ENCODE data around the gene WNT3A.

The WNT3A gene

GRCh38 chr1:227994632-227995300 is 12.0 kb upstream of the WNT3A start:
- H3K79me2 ChIP-seq (ENCODE audit: low read length) = no peaks in the 10 kb centered on the region
- no peaks in the 10 kb centered on the region for H3K4me1 ChIP-seq (ENCODE audit: low read length)
- DNase-seq = no peak
- H3K27ac ChIP-seq (ENCODE audit: low read length) = no peak overlapping the region
- no peaks in the 10 kb centered on the region for H4K20me1 ChIP-seq (ENCODE audit: insufficient read depth, low read length)
- H3K27me3 ChIP-seq (replicated peaks; ENCODE audit: insufficient read depth, low read length) = peaks cover 10% of the 10 kb centered on the region; the same call in 1 of the 2 replicates
- H3K9me3 ChIP-seq (replicated peaks; ENCODE audit: insufficient read depth, low read length) = no peaks in the 10 kb centered on the region
- H2AFZ ChIP-seq (ENCODE audit: low read length) = no peak overlapping the region
- no peak overlapping the region for H3K4me2 ChIP-seq (ENCODE audit: low read depth, low read length)
- no peaks in the 10 kb centered on the region for H3F3A ChIP-seq (ENCODE audit: insufficient read depth, low read length)
- no peaks in the 10 kb centered on the region for H3K36me3 ChIP-seq (replicated peaks; ENCODE audit: insufficient read depth, low read length)
- TF ChIP-seq CTCF (IDR thresholded peaks at IDR 0.05; ENCODE audit: low read length) = no peak
- TF ChIP-seq EZH2phosphoT487 (IDR thresholded peaks at IDR 0.05; ENCODE audit: low read length) = no peak
- no peak for TF ChIP-seq EZH2 (optimal IDR thresholded peaks at IDR 0.05; ENCODE audit: low read depth, low read length)
- no peak overlapping the region for H3K4me3 ChIP-seq (ENCODE audit: low read length)
- H3K9me2 ChIP-seq (replicated peaks; ENCODE audit: insufficient read depth, low read length) = no peaks in the 10 kb centered on the region
- no peak overlapping the region for H3K9ac ChIP-seq (ENCODE audit: low read length)

- H3K4me1 ChIP-seq (ENCODE audit: low read length) = no peaks in the 10 kb centered on the region
- H2AFZ ChIP-seq (ENCODE audit: low read length) = no peak overlapping the region
- TF ChIP-seq CTCF (IDR thresholded peaks at IDR 0.05; ENCODE audit: low read length) (no peak), EZH2phosphoT487 (IDR thresholded peaks at IDR 0.05; ENCODE audit: low read length) (no peak), EZH2 (optimal IDR thresholded peaks at IDR 0.05; ENCODE audit: low read depth, low read length) (no peak)
- H3F3A ChIP-seq (ENCODE audit: insufficient read depth, low read length) = no peaks in the 10 kb centered on the region
- H3K9me2 ChIP-seq (replicated peaks; ENCODE audit: insufficient read depth, low read length) = no peaks in the 10 kb centered on the region
- no peak overlapping the region for H3K4me3 ChIP-seq (ENCODE audit: low read length)
- H3K79me2 ChIP-seq (ENCODE audit: low read length) = no peaks in the 10 kb centered on the region
- DNase-seq = no peak
- H3K9me3 ChIP-seq (replicated peaks; ENCODE audit: insufficient read depth, low read length) = no peaks in the 10 kb centered on the region
- no peak overlapping the region for H3K4me2 ChIP-seq (ENCODE audit: low read depth, low read length)
- H3K27me3 ChIP-seq (replicated peaks; ENCODE audit: insufficient read depth, low read length) = peaks cover 10% of the 10 kb centered on the region; the same call in 1 of the 2 replicates
- H3K9ac ChIP-seq (ENCODE audit: low read length) = no peak overlapping the region
- no peak overlapping the region for H3K27ac ChIP-seq (ENCODE audit: low read length)
- no peaks in the 10 kb centered on the region for H4K20me1 ChIP-seq (ENCODE audit: insufficient read depth, low read length)
- H3K36me3 ChIP-seq (replicated peaks; ENCODE audit: insufficient read depth, low read length) = no peaks in the 10 kb centered on the region
These were observed 10.4 kb upstream of the WNT3A start for GRCh38 chr1:227996187-227996950.

- no peak overlapping the region for H2AFZ ChIP-seq (ENCODE audit: low read length)
- H3K27me3 ChIP-seq (replicated peaks; ENCODE audit: insufficient read depth, low read length) = peaks cover 10% of the 10 kb centered on the region; the same call in 1 of the 2 replicates
- H3K4me1 ChIP-seq (ENCODE audit: low read length) = no peaks in the 10 kb centered on the region
- H3K9me2 ChIP-seq (replicated peaks; ENCODE audit: insufficient read depth, low read length) = no peaks in the 10 kb centered on the region
- H3F3A ChIP-seq (ENCODE audit: insufficient read depth, low read length) = no peaks in the 10 kb centered on the region
- H3K27ac ChIP-seq (ENCODE audit: low read length) = no peak overlapping the region
- no peak overlapping the region for H3K4me2 ChIP-seq (ENCODE audit: low read depth, low read length)
- H3K79me2 ChIP-seq (ENCODE audit: low read length) = no peaks in the 10 kb centered on the region
- H3K36me3 ChIP-seq (replicated peaks; ENCODE audit: insufficient read depth, low read length) = no peaks in the 10 kb centered on the region
- no peak for TF ChIP-seq EZH2phosphoT487 (IDR thresholded peaks at IDR 0.05; ENCODE audit: low read length)
- TF ChIP-seq EZH2 (optimal IDR thresholded peaks at IDR 0.05; ENCODE audit: low read depth, low read length) = no peak
- no peak for TF ChIP-seq CTCF (IDR thresholded peaks at IDR 0.05; ENCODE audit: low read length)
- H3K9me3 ChIP-seq (replicated peaks; ENCODE audit: insufficient read depth, low read length) = no peaks in the 10 kb centered on the region
- H3K4me3 ChIP-seq (ENCODE audit: low read length) = no peak overlapping the region
- DNase-seq = no peak
- H4K20me1 ChIP-seq (ENCODE audit: insufficient read depth, low read length) = no peaks in the 10 kb centered on the region
- H3K9ac ChIP-seq (ENCODE audit: low read length) = no peak overlapping the region
These were observed 8.3 kb upstream of the WNT3A start for GRCh38 chr1:227998374-227999055.

All from MM.1S (cell line).